ENCODE measurements around the gene CCDC174. TPM values are rescaled to one million over a fixed set of nuclear protein-coding genes. Genes with fewer than 3 reads are reported as not detected.

The CCDC174 gene
- total and polyA plus RNA-seq, 7 donors, result 10.8 to 21.3 (median 13.3) TPM

DNA sequence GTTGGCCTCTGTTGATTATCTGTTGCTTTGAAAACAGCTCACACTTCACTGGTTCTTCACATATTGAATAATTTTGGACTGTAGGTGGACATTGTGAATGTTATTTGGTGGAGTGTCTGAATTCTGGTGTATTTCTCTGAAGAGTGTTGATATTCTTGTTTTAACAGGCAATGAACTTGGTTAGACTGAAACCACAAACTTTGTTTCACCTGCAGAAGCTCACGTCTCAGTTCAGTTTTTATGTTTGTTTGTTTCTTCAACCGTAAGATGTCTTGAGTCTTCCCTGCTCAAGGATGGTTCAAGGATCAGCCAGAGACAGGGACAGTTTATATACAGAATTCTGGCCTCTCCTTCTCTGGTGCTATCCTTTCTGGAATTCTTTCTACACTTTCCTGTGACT lies 67.0 kb downstream of the CCDC174 start:
- 70 to 86% methylated on average over 2 of the region's 2 CpGs for WGBS, 2 donors
- intact Hi-C loops (cut with DNase I), result no loop called here

DNA sequence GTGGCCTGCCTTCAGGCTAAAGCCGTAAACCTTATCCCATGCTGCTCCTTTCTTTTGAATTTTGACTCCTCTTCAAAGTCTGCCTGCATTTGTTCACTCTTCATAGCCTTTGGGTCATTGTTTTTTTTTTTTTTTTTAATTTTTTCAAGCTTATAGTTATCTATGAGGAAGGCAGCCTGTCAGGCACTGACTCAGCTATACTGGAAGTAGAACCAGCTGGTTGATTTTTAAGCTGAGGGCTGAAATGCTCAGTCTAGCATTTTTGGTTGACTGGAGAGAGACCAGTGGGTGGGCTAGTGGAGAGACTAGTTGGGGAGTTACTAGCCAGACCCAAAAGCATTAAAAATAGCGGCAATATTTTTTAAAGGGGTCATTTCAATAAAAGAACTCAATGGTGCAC lies 67.4 kb downstream of the CCDC174 start:
- no peak for DNase-seq
- Histone ChIP-seq H3K9me3 (no peaks in the 10 kb centered on the region), H3K27me3 (no peaks in the 10 kb centered on the region), H3K4me1 (peaks cover 0 to 2% (median under 1%) of the 10 kb centered on the region in 4 donors), H3K4me3 (no peak overlapping the region), H3K27ac (no peak overlapping the region), H3K36me3 (no peaks in the 10 kb centered on the region)
- TF ChIP-seq POLR2A (IDR thresholded peaks at IDR 0.05) (no peak), EP300 (IDR thresholded peaks at IDR 0.05) (no peak), POLR2AphosphoS5 (IDR thresholded peaks at IDR 0.05) (no peak)
- TF ChIP-seq, protein P1, sequence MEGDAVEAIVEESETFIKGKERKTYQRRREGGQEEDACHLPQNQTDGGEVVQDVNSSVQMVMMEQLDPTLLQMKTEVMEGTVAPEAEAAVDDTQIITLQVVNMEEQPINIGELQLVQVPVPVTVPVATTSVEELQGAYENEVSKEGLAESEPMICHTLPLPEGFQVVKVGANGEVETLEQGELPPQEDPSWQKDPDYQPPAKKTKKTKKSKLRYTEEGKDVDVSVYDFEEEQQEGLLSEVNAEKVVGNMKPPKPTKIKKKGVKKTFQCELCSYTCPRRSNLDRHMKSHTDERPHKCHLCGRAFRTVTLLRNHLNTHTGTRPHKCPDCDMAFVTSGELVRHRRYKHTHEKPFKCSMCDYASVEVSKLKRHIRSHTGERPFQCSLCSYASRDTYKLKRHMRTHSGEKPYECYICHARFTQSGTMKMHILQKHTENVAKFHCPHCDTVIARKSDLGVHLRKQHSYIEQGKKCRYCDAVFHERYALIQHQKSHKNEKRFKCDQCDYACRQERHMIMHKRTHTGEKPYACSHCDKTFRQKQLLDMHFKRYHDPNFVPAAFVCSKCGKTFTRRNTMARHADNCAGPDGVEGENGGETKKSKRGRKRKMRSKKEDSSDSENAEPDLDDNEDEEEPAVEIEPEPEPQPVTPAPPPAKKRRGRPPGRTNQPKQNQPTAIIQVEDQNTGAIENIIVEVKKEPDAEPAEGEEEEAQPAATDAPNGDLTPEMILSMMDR (IDR thresholded peaks at IDR 0.05), result no peak
- 89 to 97% methylated on average over 2 of the region's 2 CpGs for WGBS, 2 donors
- intact Hi-C loops (cut with DNase I), result no loop called here

More for the DNA sequence above, 67.0 kb downstream of the CCDC174 start:
- no peaks in the 10 kb centered on the region for H3K27me3 ChIP-seq
- DNase-seq, result no peak
- no peaks in the 10 kb centered on the region for H3K4me1 ChIP-seq
- H3K4me3 ChIP-seq, result no peak overlapping the region
- peaks cover 0 to under 1% (median 0%) of the 10 kb centered on the region in 4 donors for H3K9me3 ChIP-seq
- TF ChIP-seq POLR2A (IDR thresholded peaks at IDR 0.05) (no peak), POLR2AphosphoS5 (IDR thresholded peaks at IDR 0.05) (no peak), EP300 (IDR thresholded peaks at IDR 0.05) (no peak)
- TF ChIP-seq, protein P1 (IDR thresholded peaks at IDR 0.05), result no peak
- H3K36me3 ChIP-seq, result no peaks in the 10 kb centered on the region
- H3K27ac ChIP-seq, result no peak overlapping the region

DNA sequence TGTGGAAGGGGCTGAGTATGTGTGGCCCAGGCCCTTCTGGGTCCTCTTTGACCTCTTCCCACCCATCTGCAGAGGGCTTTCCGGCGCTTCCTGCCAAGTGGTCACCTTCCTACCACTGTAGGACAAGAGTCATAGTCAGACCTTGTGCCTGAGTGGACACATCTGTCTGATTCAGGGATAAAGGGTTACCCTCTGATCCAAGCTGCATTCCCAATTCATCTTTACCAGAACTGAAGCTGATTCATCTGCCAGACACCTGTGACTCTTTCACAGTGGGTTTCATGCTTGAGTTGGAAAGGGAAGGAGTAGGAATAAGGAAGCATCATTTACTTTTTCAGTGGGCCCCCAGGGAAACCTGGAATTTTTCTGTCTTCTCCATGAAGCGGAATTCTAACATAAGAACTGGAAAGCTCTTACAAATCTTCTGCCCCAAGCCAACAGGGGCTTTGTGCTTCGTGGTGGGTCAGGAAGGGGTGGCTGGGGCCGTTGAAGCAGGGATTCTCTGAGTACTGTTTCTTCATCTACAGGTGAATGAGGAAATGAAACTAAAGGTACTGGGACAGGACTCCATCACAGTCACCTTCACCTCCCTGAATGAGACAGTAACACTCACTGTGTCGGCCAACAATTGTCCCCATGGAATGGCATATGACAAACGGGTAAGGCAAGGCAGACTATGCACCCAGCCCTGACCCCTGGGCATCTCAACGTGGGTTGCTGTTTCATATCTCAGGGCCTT lies 69.7 kb downstream of the CCDC174 start:
- H3K36me3 ChIP-seq, result no peaks in the 10 kb centered on the region
- 79 to 84% methylated on average over 8 of the region's 8 CpGs for WGBS, 2 donors

More for the DNA sequence above, 69.7 kb downstream of the CCDC174 start:
- Histone ChIP-seq H3K4me1 (peaks cover 0 to 24% (median 24%) of the 10 kb centered on the region in 4 donors), H3K27ac (no peak overlapping the region), H3K27me3 (no peaks in the 10 kb centered on the region), H3K9me3 (no peaks in the 10 kb centered on the region), H3K4me3 (no peak overlapping the region)
- intact Hi-C loops (cut with DNase I), result no loop called here
- DNase-seq, result no peak
- no peak for TF ChIP-seq EP300 (IDR thresholded peaks at IDR 0.05)
- no peak for TF ChIP-seq POLR2A (IDR thresholded peaks at IDR 0.05)
- TF ChIP-seq POLR2AphosphoS5 (IDR thresholded peaks at IDR 0.05), result no peak
- TF ChIP-seq, protein P1 (IDR thresholded peaks at IDR 0.05), result no peak

Other genes with a start within 250 kb of the CCDC174 start
- gene SLC6A6, start 249.2 kb upstream of the CCDC174 start, total RNA-seq, result 10 to 100 TPM in 1 of 4 donors, 1 to 10 TPM in 3; 6.4 to 19.1 (median 9.1) TPM
- 1 to 10 TPM; 2.3 to 8.4 (median 2.4) TPM for gene SLC6A6, start 249.2 kb upstream of the CCDC174 start, polyA plus RNA-seq
- 1 to 10 TPM in 2 of 4 donors, under 1 TPM in 2; 0.16 to 1.7 (median 0.87) TPM for gene GRIP2, start 111.4 kb upstream of the CCDC174 start, total RNA-seq
- gene GRIP2, start 111.4 kb upstream of the CCDC174 start, polyA plus RNA-seq, result under 1 TPM; under 0.01 to 0.90 (median 0.23) TPM
- under 1 TPM in 1 of 4 donors, not detected in 3; 0.16 TPM for gene C3orf20, start 23.4 kb downstream of the CCDC174 start, total RNA-seq
- under 1 TPM in 1 of 3 donors, not detected in 2; 0.03 TPM for gene C3orf20, start 23.4 kb downstream of the CCDC174 start, polyA plus RNA-seq
- gene FGD5, start 167.2 kb downstream of the CCDC174 start, total RNA-seq, result 10 to 100 TPM in 1 of 4 donors, 1 to 10 TPM in 3; 6.4 to 18.6 (median 7.6) TPM
- 1 to 10 TPM; 2.1 to 5.5 (median 3.6) TPM for gene FGD5, start 167.2 kb downstream of the CCDC174 start, polyA plus RNA-seq